ENCODE measurements around the gene PPP1R15A.
"Not testable (repeated sequence)": the region's sequence is repeated elsewhere in the genome, so short reads cannot be mapped to it uniquely, and the experiment has no call there.

Gene PPP1R15A

GRCh38 chr19:48872182-48872883 is at the start of gene PPP1R15A:
PPP1R15A (plus strand) TSS chr19:48872421; CDS start chr19:48873234, 813 bp downstream.
- peak; percentile 94 for DNase-seq (ENCODE audit: low read depth, low spot score)

GRCh38 chr19:48822514-48822913 is 49.7 kb upstream of the PPP1R15A start:
- no peak for DNase-seq (ENCODE audit: low read depth, low spot score)

- DNase-seq (ENCODE audit: low read depth, low spot score), result no peak
Measured at GRCh38 chr19:48826606-48827020, 45.6 kb upstream of the PPP1R15A start.

- no peak for DNase-seq (ENCODE audit: low read depth, low spot score)
Measured at GRCh38 chr19:48830088-48830487, 42.1 kb upstream of the PPP1R15A start.

- no peak for DNase-seq (ENCODE audit: low read depth, low spot score)
Measured at GRCh38 chr19:48830965-48831364, 41.3 kb upstream of the PPP1R15A start.

- no peak for DNase-seq (ENCODE audit: low read depth, low spot score)
Measured at GRCh38 chr19:48833049-48833448, 39.2 kb upstream of the PPP1R15A start.

- no peak for DNase-seq (ENCODE audit: low read depth, low spot score)
Measured at GRCh38 chr19:48833977-48834376, 38.2 kb upstream of the PPP1R15A start.

- peak; percentile 44 for DNase-seq (ENCODE audit: low read depth, low spot score)
Measured at GRCh38 chr19:48835734-48836088, 36.5 kb upstream of the PPP1R15A start.

- peak; percentile 44 for DNase-seq (ENCODE audit: low read depth, low spot score)
Measured at GRCh38 chr19:48836089-48837017, 35.9 kb upstream of the PPP1R15A start, which contains the start of gene HSD17B14. HSD17B14 (minus strand) TSS chr19:48836491; CDS start chr19:48836411, 80 bp downstream.

GRCh38 chr19:48837051-48837524 is 35.1 kb upstream of the PPP1R15A start:
- DNase-seq (ENCODE audit: low read depth, low spot score), result peak; percentile 59

- no peak for DNase-seq (ENCODE audit: low read depth, low spot score)
Measured at GRCh38 chr19:48837687-48838086, 34.5 kb upstream of the PPP1R15A start.

- DNase-seq (ENCODE audit: low read depth, low spot score), result no peak
Measured at GRCh38 chr19:48841047-48841446, 31.2 kb upstream of the PPP1R15A start.

- DNase-seq (ENCODE audit: low read depth, low spot score), result no peak
Measured at GRCh38 chr19:48841571-48841970, 30.6 kb upstream of the PPP1R15A start.

GRCh38 chr19:48842789-48843162 is 29.4 kb upstream of the PPP1R15A start:
- DNase-seq (ENCODE audit: low read depth, low spot score), result no peak

GRCh38 chr19:48844472-48844871 is 27.7 kb upstream of the PPP1R15A start:
- DNase-seq (ENCODE audit: low read depth, low spot score), result no peak

- no peak for DNase-seq (ENCODE audit: low read depth, low spot score)
Measured at GRCh38 chr19:48845384-48845783, 26.8 kb upstream of the PPP1R15A start.

GRCh38 chr19:48846659-48847058 is 25.6 kb upstream of the PPP1R15A start:
- DNase-seq (ENCODE audit: low read depth, low spot score), result not testable (repeated sequence)

GRCh38 chr19:48852292-48852691 is 19.9 kb upstream of the PPP1R15A start:
- no peak for DNase-seq (ENCODE audit: low read depth, low spot score)

GRCh38 chr19:48853483-48853882 is 18.7 kb upstream of the PPP1R15A start:
- DNase-seq (ENCODE audit: low read depth, low spot score), result no peak

GRCh38 chr19:48854103-48854502 is 18.1 kb upstream of the PPP1R15A start:
- DNase-seq (ENCODE audit: low read depth, low spot score), result no peak

- DNase-seq (ENCODE audit: low read depth, low spot score), result no peak
Measured at GRCh38 chr19:48856921-48857320, 15.3 kb upstream of the PPP1R15A start.

- DNase-seq (ENCODE audit: low read depth, low spot score), result no peak
Measured at GRCh38 chr19:48858984-48859710, 13.1 kb upstream of the PPP1R15A start.

Data from smooth muscle cell of the brain vasculature (primary cell).